Smooth muscle cell (in vitro differentiated cells): ENCODE data around the gene PKNOX2. TPM values are rescaled to one million over a fixed set of nuclear protein-coding genes. Genes with fewer than 3 reads are reported as not detected.

Source experiments
- DNase-seq: peaks from one replicate; lab custom pipeline; 2025; ENCODE audit not compliant: unreplicated experiment; lab: John Stamatoyannopoulos, UW
- H2AFZ ChIP-seq: fragments of 200-600 bp; sonication (generic); 2 replicates; pipeline ENCODE4 v1.6.0; 2016; ENCODE audit warnings: antibody characterized with exemption, low read depth, mild to moderate bottlenecking
- H3F3A ChIP-seq: fragments of 200-600 bp; sonication (generic); 2 replicates; pipeline ENCODE4 v1.6.0; 2017; ENCODE audit warnings: antibody characterized with exemption, low read depth
- H3K27ac ChIP-seq: fragments of 200-600 bp; sonication (generic); 2 replicates; pipeline ENCODE4 v1.5.1; 2016; ENCODE audit warnings: low read depth, mild to moderate bottlenecking
- H3K27me3 ChIP-seq: fragments of 200-600 bp; sonication (generic); 2 replicates; pipeline ENCODE4 v1.6.1; 2016; ENCODE audit warnings: low read depth, mild to moderate bottlenecking
- H3K36me3 ChIP-seq: fragments of 200-600 bp; sonication (generic); 2 replicates; pipeline ENCODE4 v1.5.1; 2016; ENCODE audit warnings: low read depth
- H3K4me1 ChIP-seq: fragments of 200-600 bp; sonication (generic); 2 replicates; pipeline ENCODE4 v1.5.1; 2016; ENCODE audit warnings: low read depth
- H3K4me2 ChIP-seq: fragments of 200-600 bp; sonication (generic); 2 replicates; pipeline ENCODE4 v1.6.0; 2016; ENCODE audit warnings: mild to moderate bottlenecking
- H3K4me3 ChIP-seq: fragments of 200-600 bp; sonication (generic); 2 replicates; pipeline ENCODE4 v1.5.1; 2016; ENCODE audit warnings: mild to moderate bottlenecking
- H3K79me2 ChIP-seq: fragments of 200-600 bp; sonication (generic); 2 replicates; pipeline ENCODE4 v1.6.0; 2016; ENCODE audit warnings: low read depth, mild to moderate bottlenecking
- H3K9ac ChIP-seq: fragments of 200-600 bp; sonication (generic); 2 replicates; pipeline ENCODE4 v1.6.0; 2016; ENCODE audit warnings: low read depth
- H3K9me3 ChIP-seq: fragments of 200-600 bp; sonication (generic); replicated peaks from 2 replicates; pipeline ENCODE4 v1.5.1; 2016; ENCODE audit warnings: low read depth
- H4K20me1 ChIP-seq: fragments of 200-600 bp; sonication (generic); 2 replicates; pipeline ENCODE4 v1.6.0; 2016; ENCODE audit warnings: low read depth
- CTCF ChIP-seq: fragments of 200-600 bp; sonication (generic); IDR thresholded peaks from 2 replicates; pipeline ENCODE4 v1.5.1; 2017; ENCODE audit warnings: borderline replicate concordance, mild to moderate bottlenecking, antibody characterized with exemption; ENCODE audit not compliant: insufficient read depth, poor library complexity, severe bottlenecking
- WGBS: methylation state at CpG from one replicate; pipeline ENCODE4 v1.1.7; 2016; ENCODE audit warnings: low lambda C conversion rate; 5-methylcytosine and 5-hydroxymethylcytosine counted together
- polyA plus RNA-seq: library from polyadenylated mRNA; unstranded; fragments of >200 nt; fragmentation: Nextera tagmentation; extraction: Ambion mirVana; gene quantifications from 2 replicates; pipeline ENCODE4 v1.2.1, GENCODE V29; 2016
- total RNA-seq: library from RNA; depleted of rRNA; stranded (reverse); fragments of >200 nt; gene quantifications from 2 replicates; pipeline ENCODE4 v1.2.3, GENCODE V29; 2014

PKNOX2 gene
- total and polyA plus RNA-seq, 2 experiments from 2014 or later: 7.2 to 7.9 TPM

DNA sequence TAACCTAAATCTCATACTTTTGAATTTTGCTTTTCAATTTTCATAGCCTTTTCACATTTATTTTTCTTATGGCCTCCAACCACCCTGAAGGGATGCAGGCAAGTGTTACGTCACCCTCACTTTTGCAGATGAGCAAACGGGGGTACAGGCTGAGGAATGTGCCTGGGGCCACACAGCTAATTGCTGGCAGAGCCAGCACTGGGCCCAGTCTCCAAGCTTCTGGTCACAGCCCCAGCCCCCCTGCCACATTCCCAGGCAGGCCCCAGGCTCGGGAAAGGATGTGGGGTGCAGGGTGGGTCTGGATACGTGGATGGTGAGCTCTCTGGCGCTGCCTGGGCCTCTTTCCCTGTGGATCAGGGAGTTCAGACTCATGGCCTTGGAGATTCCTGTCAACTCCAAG lies 138.6 kb downstream of the PKNOX2 start:
- no peaks in the 10 kb centered on the region for H3K4me1 ChIP-seq
- H3K9ac ChIP-seq: no peak overlapping the region
- no peaks in the 10 kb centered on the region for H3K36me3 ChIP-seq
- H3K4me2 ChIP-seq: peak overlapping the region; percentile 35
- H3F3A ChIP-seq: no peaks in the 10 kb centered on the region
- no peaks in the 10 kb centered on the region for H3K27me3 ChIP-seq
- H3K4me3 ChIP-seq: no peak overlapping the region
- WGBS: 87% methylated on average over 5 of the region's 5 CpGs
- no peaks in the 10 kb centered on the region for H3K79me2 ChIP-seq
- TF ChIP-seq CTCF: no peak
- H4K20me1 ChIP-seq: no peaks in the 10 kb centered on the region
- peak overlapping the region; percentile 15 for H3K27ac ChIP-seq
- H3K9me3 ChIP-seq: no peaks in the 10 kb centered on the region
- H2AFZ ChIP-seq: no peak overlapping the region
- no peak for DNase-seq

GRCh38 chr11:125303694-125304093 lies 139.1 kb downstream of the PKNOX2 start:
- no peaks in the 10 kb centered on the region for H3K9me3 ChIP-seq
- DNase-seq: no peak
- peak overlapping the region; percentile 25 for H3K9ac ChIP-seq
- WGBS: 67% methylated on average over 5 of the region's 5 CpGs
- H3K36me3 ChIP-seq: no peaks in the 10 kb centered on the region
- no peaks in the 10 kb centered on the region for H3K4me1 ChIP-seq
- H3F3A ChIP-seq: no peaks in the 10 kb centered on the region
- no peaks in the 10 kb centered on the region for H3K79me2 ChIP-seq
- H4K20me1 ChIP-seq: no peaks in the 10 kb centered on the region
- H3K27me3 ChIP-seq: no peaks in the 10 kb centered on the region
- no peak overlapping the region for H3K4me3 ChIP-seq
- peak overlapping the region; percentile 35 for H3K4me2 ChIP-seq
- no peak for TF ChIP-seq CTCF
- peak overlapping the region; percentile 15 for H3K27ac ChIP-seq
- no peak overlapping the region for H2AFZ ChIP-seq

GRCh38 chr11:125304136-125304535 lies 139.6 kb downstream of the PKNOX2 start:
- DNase-seq: no peak

More at GRCh38 chr11:125304136-125304535, 139.6 kb downstream of the PKNOX2 start:
- TF ChIP-seq CTCF: no peak
- WGBS: 48% methylated on average over 7 of the region's 7 CpGs
- Histone ChIP-seq H3F3A (no peaks in the 10 kb centered on the region), H3K36me3 (no peaks in the 10 kb centered on the region), H3K4me3 (no peak overlapping the region), H3K4me2 (no peak overlapping the region), H3K79me2 (no peaks in the 10 kb centered on the region), H2AFZ (no peak overlapping the region), H4K20me1 (no peaks in the 10 kb centered on the region), H3K27ac (peak overlapping the region; percentile 15), H3K27me3 (no peaks in the 10 kb centered on the region), H3K9ac (no peak overlapping the region), H3K9me3 (no peaks in the 10 kb centered on the region), H3K4me1 (no peaks in the 10 kb centered on the region)
